ENCODE measurements around the gene FAM20C.

The FAM20C gene

DNA sequence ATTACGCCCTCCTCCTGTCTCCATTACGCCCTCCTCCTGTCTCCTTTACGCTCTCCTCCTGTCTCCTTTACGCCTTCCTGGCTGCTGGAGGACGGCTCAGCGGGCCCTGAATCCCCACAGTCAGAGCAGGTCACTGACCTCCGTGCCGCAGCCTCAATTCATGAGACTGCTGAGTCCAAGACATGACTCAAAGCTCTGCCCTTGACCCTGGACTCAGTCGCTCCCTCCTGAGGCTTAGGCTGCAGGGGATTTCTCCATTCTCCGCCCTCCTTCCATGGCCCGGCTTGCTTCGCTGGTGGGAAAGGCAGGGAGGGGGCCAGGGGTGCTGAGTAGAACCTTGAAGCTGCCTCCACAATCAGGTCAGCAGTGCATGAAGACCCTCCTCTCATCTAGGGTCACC is 76.6 kb downstream of the FAM20C start:
- in situ Hi-C loops (cut with HindIII; ENCODE audit: low sequenced_read_pairs), result no loop called here
- TF ChIP-seq, protein P1, sequence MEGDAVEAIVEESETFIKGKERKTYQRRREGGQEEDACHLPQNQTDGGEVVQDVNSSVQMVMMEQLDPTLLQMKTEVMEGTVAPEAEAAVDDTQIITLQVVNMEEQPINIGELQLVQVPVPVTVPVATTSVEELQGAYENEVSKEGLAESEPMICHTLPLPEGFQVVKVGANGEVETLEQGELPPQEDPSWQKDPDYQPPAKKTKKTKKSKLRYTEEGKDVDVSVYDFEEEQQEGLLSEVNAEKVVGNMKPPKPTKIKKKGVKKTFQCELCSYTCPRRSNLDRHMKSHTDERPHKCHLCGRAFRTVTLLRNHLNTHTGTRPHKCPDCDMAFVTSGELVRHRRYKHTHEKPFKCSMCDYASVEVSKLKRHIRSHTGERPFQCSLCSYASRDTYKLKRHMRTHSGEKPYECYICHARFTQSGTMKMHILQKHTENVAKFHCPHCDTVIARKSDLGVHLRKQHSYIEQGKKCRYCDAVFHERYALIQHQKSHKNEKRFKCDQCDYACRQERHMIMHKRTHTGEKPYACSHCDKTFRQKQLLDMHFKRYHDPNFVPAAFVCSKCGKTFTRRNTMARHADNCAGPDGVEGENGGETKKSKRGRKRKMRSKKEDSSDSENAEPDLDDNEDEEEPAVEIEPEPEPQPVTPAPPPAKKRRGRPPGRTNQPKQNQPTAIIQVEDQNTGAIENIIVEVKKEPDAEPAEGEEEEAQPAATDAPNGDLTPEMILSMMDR (IDR thresholded peaks at IDR 0.05; ENCODE audit: low read depth, low read length), result no peak
- no peak for DNase-seq (ENCODE audit: low read depth, low spot score)
- H3K4me3 ChIP-seq (ENCODE audit: low read depth, low read length), result no peak overlapping the region

DNA sequence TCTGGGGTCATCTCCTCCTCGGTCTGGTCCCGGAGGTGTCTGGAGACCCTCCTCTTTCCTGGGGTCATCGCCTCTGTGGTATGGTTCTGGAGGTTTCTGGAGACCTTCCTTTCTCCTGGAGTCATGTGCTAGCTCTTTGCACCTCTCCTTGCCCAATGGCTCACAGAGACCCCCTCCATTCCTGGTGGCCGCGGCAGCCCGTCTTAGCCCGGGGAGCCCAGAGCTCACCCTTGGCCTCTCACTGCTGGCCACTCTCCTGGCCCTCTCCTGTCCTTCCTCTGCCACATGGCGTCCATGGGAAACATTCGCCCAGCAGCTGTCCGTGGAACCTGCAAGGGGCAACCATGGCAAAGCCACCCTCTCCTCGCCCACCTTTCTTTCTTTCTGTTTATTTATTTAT is 77.3 kb downstream of the FAM20C start:
- in situ Hi-C loops (cut with HindIII; ENCODE audit: low sequenced_read_pairs), result no loop called here
- TF ChIP-seq, protein P1 (IDR thresholded peaks at IDR 0.05; ENCODE audit: low read depth, low read length), result no peak
- H3K4me3 ChIP-seq (ENCODE audit: low read depth, low read length), result no peak overlapping the region
- no peak for DNase-seq (ENCODE audit: low read depth, low spot score)

DNA sequence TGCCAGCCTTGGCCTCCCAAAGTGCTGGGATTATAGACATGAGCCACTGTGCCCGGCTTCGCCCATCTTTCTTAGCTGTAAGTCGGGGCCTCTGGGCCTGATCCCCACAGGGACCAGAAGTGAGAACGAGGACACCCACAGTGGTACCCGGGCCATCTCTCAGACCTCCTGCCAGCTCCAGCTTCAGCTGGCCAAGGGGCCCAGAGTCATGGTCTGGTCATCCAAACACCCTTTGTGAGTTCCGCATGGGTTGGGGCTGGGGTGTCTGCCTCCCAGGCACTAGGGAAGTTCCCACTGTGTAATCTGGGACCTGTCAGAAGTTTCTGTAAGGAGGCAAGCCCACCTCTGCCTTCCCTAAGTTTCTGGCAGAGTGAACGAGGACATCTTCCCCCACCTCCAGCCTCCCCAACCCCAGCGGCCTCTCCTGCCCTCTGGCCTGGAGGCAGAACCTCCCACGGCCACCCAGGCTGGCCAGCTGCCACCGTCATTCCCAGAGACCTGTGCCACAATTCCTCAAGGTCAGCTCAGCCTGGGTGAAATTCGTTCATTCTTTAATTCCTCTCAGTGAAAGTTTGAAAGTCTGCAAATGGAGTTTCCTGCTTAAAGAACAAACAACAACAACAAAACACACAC is 78.1 kb downstream of the FAM20C start:
- in situ Hi-C loops (cut with HindIII; ENCODE audit: low sequenced_read_pairs), result no loop called here
- no peak for DNase-seq (ENCODE audit: low read depth, low spot score)
- TF ChIP-seq, protein P1 (IDR thresholded peaks at IDR 0.05; ENCODE audit: low read depth, low read length), result no peak
- H3K4me3 ChIP-seq (ENCODE audit: low read depth, low read length), result no peak overlapping the region

DNA sequence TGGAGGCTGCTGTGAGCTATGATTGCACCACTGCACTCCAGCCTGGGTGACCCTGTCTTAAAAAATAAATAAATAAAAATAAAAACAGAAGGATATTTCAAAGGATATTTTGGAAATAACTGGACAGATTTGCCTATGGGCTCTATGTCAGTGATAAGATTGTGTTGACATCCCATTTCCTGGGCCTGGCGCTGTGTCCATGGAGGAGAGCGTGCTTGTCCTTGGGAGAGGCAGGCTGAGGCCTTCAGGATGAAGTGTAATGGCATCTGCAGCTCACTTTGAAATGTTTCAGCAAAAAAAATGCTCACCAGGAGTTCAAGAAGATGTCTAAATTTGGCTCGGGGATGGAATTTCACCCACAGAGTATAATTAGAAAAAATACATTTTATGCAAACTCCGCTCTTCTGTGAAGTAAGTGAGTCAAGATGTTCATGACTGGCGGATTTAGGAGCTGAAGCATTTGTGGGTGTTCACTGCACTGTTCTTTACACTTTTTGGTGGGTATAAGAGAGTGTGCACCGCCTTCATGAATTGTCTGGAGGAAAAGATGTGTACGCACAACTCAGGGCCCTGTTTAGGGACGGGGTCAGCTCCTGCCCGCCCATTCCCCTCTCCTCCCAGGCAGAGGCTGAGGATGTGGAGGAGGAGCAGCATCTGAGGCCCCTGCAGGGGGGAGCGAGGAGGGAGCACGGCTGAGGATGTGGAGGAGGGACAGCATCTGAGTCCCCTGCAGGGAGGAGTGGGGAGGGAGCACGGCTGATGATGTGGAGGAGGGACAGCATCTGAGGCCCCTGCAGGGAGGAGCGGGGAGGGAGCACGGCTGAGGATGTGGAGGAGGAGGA is 79.1 kb downstream of the FAM20C start:
- H3K4me3 ChIP-seq (ENCODE audit: low read depth, low read length), result no peak overlapping the region
- DNase-seq (ENCODE audit: low read depth, low spot score), result no peak
- in situ Hi-C loops (cut with HindIII; ENCODE audit: low sequenced_read_pairs), result no loop called here
- TF ChIP-seq, protein P1 (IDR thresholded peaks at IDR 0.05; ENCODE audit: low read depth, low read length), result no peak

DNA sequence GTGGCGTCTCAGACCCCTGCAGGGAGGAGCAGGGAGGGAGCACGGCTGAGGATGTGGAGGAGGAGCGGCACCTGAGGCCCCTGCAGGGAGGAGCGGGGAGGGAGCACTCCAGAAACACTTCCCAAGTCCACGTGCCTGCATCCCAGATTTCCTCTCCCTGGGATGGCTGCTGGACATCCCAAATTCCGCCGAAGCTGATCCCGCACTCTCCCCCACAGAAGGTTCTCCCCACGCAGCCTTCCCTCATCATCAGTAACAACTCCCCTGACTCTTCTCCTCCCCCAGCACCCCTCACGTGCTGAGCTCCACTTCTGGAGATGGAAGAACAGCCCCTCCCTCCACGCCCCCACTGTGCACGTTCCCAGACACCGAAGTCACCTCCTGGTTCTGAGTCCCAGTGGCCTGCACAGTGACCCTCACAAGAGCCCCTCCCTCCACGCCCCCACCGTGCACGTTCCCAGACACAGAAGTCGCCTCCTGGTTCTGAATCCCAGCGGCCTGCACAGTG is 79.8 kb downstream of the FAM20C start:
- TF ChIP-seq, protein P1 (IDR thresholded peaks at IDR 0.05; ENCODE audit: low read depth, low read length), result no peak
- no peak overlapping the region for H3K4me3 ChIP-seq (ENCODE audit: low read depth, low read length)
- DNase-seq (ENCODE audit: low read depth, low spot score), result no peak
- in situ Hi-C loops (cut with HindIII; ENCODE audit: low sequenced_read_pairs), result no loop called here

DNA sequence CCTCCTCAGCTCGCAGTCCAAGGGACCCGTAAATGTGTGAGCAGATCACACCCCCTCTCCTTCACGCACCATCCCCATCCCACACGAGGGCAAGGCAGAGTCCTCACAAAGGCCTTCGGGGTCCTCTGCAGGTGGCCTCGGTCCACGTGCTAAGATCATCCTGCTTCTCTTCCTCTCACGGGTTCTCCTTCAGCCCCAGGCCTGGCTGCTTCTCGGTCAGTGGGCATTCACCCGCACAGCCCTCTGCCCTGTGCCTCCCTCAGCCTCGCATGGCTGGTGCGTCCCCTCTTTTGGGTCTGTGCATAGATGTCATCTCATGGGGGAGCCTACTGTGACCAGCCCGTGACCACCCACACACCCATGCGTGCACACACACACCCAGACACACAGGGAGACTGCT is 80.3 kb downstream of the FAM20C start:
- in situ Hi-C loops (cut with HindIII; ENCODE audit: low sequenced_read_pairs), result no loop called here
- TF ChIP-seq, protein P1 (IDR thresholded peaks at IDR 0.05; ENCODE audit: low read depth, low read length), result no peak
- no peak overlapping the region for H3K4me3 ChIP-seq (ENCODE audit: low read depth, low read length)
- no peak for DNase-seq (ENCODE audit: low read depth, low spot score)
